ENCODE results near the gene SRD5A2.

DNA sequence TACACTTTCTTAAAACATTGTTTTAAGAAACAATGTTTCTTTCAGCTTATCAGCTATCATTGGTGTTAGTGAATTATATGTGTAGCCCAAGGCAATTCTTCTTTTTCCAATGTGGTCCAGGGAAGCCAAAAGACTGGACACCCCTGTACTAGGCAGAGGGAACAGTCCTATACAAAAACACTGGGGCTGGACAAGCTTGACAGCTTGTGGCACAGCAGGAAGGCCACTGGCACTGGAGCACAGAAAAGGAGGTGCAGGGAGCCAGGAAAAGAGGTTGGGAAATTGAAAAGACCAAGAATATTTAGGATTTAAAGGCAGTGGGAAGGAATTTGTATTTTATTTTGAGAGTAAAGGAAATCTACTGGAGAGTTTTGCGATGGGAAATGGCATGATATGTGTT is 47.7 kb downstream of the SRD5A2 start:
- no peak for TF ChIP-seq CTCF (IDR thresholded peaks at IDR 0.05; ENCODE audit: low read length)
- no peak for TF ChIP-seq EZH2 (IDR thresholded peaks at IDR 0.05; ENCODE audit: borderline replicate concordance, low read length)

Data from OCI-LY1 (cell line).